Measurements from ENCODE around the gene CHRM1.

- no peak for TF ChIP-seq CTCF (IDR thresholded peaks at IDR 0.05; ENCODE audit: insufficient read depth, low read depth, low read length)
- no peak for TF ChIP-seq EZH2 (IDR thresholded peaks at IDR 0.05; ENCODE audit: insufficient read depth, low read length)
These were observed 45.3 kb downstream of the CHRM1 start for GRCh38 chr11:62875698-62876478.
